ENCODE data around the gene KNDC1.

The KNDC1 gene

GRCh38 chr10:133225707-133226191 is 65.7 kb downstream of the KNDC1 start:
- ChIA-PET POLR2A (interaction anchor here (0.8 kb wide), 1 partner anchor 14 kb away, joined by 3 read pairs; no protein-coding TSS in a partner anchor), CTCF (no interaction called here)
- TF ChIP-seq ELF4 (IDR thresholded peaks at IDR 0.05) = no peak
- TF ChIP-seq SP1 (IDR thresholded peaks at IDR 0.05) = no peak
- no peak for TF ChIP-seq ARNT (IDR thresholded peaks at IDR 0.05)
- no peak for TF ChIP-seq FOXA1 (IDR thresholded peaks at IDR 0.05)
- TF ChIP-seq BHLHE40 (IDR thresholded peaks at IDR 0.05; ENCODE audit: borderline replicate concordance) = no peak
- TF ChIP-seq NFRKB (IDR thresholded peaks at IDR 0.05) = no peak
- no peak for TF ChIP-seq LEF1 (IDR thresholded peaks at IDR 0.05; ENCODE audit: borderline replicate concordance)
- TF ChIP-seq L3MBTL2 (conservative IDR thresholded peaks at IDR 0.05) = no peak
- TF ChIP-seq TARDBP (IDR thresholded peaks at IDR 0.05) = no peak
- no peak for TF ChIP-seq FOXM1 (IDR thresholded peaks at IDR 0.05; ENCODE audit: borderline replicate concordance)
- no peak for TF ChIP-seq CTBP1 (IDR thresholded peaks at IDR 0.05; ENCODE audit: borderline replicate concordance)
- no peak for TF ChIP-seq SUZ12 (IDR thresholded peaks at IDR 0.05)
- no peak for TF ChIP-seq HDGF (IDR thresholded peaks at IDR 0.05; ENCODE audit: borderline replicate concordance)
- no peak for TF ChIP-seq FOXK2 (IDR thresholded peaks at IDR 0.05)
- no peak for TF ChIP-seq PKNOX1 (IDR thresholded peaks at IDR 0.05)
- DNase-seq (ENCODE audit: extremely low spot score) = no peak

GRCh38 chr10:133226251-133226808 is 66.3 kb downstream of the KNDC1 start:
- CTCF ChIA-PET = no interaction called here
- no peak for DNase-seq (ENCODE audit: extremely low spot score)
- POLR2A ChIA-PET = interaction anchor here (0.8 kb wide), 1 partner anchor 15 kb away, joined by 3 read pairs; no protein-coding TSS in a partner anchor
- no peak for TF ChIP-seq TARDBP (IDR thresholded peaks at IDR 0.05)

- POLR2A ChIA-PET = interaction anchor here (0.8 kb wide), 1 partner anchor 12 kb away, joined by 3 read pairs; no protein-coding TSS in a partner anchor
- CTCF ChIA-PET = no interaction called here
- DNase-seq (ENCODE audit: extremely low spot score) = no peak
- TF ChIP-seq CTBP1 (IDR thresholded peaks at IDR 0.05; ENCODE audit: borderline replicate concordance) (no peak), TARDBP (IDR thresholded peaks at IDR 0.05) (no peak), HDGF (IDR thresholded peaks at IDR 0.05; ENCODE audit: borderline replicate concordance) (no peak), ARNT (IDR thresholded peaks at IDR 0.05) (no peak), ELF4 (IDR thresholded peaks at IDR 0.05) (no peak), L3MBTL2 (conservative IDR thresholded peaks at IDR 0.05) (no peak), LEF1 (IDR thresholded peaks at IDR 0.05; ENCODE audit: borderline replicate concordance) (no peak), ZNF384 (IDR thresholded peaks at IDR 0.05) (no peak), NFRKB (IDR thresholded peaks at IDR 0.05) (no peak), PKNOX1 (IDR thresholded peaks at IDR 0.05) (no peak), FOXK2 (IDR thresholded peaks at IDR 0.05) (no peak), FOXM1 (IDR thresholded peaks at IDR 0.05; ENCODE audit: borderline replicate concordance) (no peak)
These were observed 67.2 kb downstream of the KNDC1 start for GRCh38 chr10:133227256-133227655.

- no peak for TF ChIP-seq TARDBP (IDR thresholded peaks at IDR 0.05)
- TF ChIP-seq FOXM1 (IDR thresholded peaks at IDR 0.05; ENCODE audit: borderline replicate concordance) = no peak
- TF ChIP-seq LEF1 (IDR thresholded peaks at IDR 0.05; ENCODE audit: borderline replicate concordance) = no peak
- TF ChIP-seq HDGF (IDR thresholded peaks at IDR 0.05; ENCODE audit: borderline replicate concordance) = no peak
- TF ChIP-seq L3MBTL2 (conservative IDR thresholded peaks at IDR 0.05) = no peak
- TF ChIP-seq PKNOX1 (IDR thresholded peaks at IDR 0.05) = no peak
- no peak for TF ChIP-seq FOXK2 (IDR thresholded peaks at IDR 0.05)
- TF ChIP-seq BHLHE40 (IDR thresholded peaks at IDR 0.05; ENCODE audit: borderline replicate concordance) = no peak
- no peak for TF ChIP-seq ZNF384 (IDR thresholded peaks at IDR 0.05)
- no peak for TF ChIP-seq SUZ12 (IDR thresholded peaks at IDR 0.05)
- TF ChIP-seq ARNT (IDR thresholded peaks at IDR 0.05) = no peak
- TF ChIP-seq SP1 (IDR thresholded peaks at IDR 0.05) = no peak
- TF ChIP-seq CTBP1 (IDR thresholded peaks at IDR 0.05; ENCODE audit: borderline replicate concordance) = no peak
- TF ChIP-seq FOXA1 (IDR thresholded peaks at IDR 0.05) = no peak
- TF ChIP-seq ELF4 (IDR thresholded peaks at IDR 0.05) = no peak
- no peak for TF ChIP-seq NFRKB (IDR thresholded peaks at IDR 0.05)
- ChIA-PET POLR2A (no interaction called here), CTCF (interaction anchor here (0.6 kb wide), 1 partner anchor 385 kb away, joined by 6 read pairs; no protein-coding TSS in a partner anchor)
- DNase-seq (ENCODE audit: extremely low spot score) = no peak
These were observed 69.4 kb downstream of the KNDC1 start for GRCh38 chr10:133229265-133230043.

- DNase-seq (ENCODE audit: extremely low spot score) = peak; percentile 36
- CTCF ChIA-PET = no interaction called here
- TF ChIP-seq NFRKB (IDR thresholded peaks at IDR 0.05) = no peak
- no peak for TF ChIP-seq BHLHE40 (IDR thresholded peaks at IDR 0.05; ENCODE audit: borderline replicate concordance)
- TF ChIP-seq HDGF (IDR thresholded peaks at IDR 0.05; ENCODE audit: borderline replicate concordance) = no peak
- no peak for TF ChIP-seq LEF1 (IDR thresholded peaks at IDR 0.05; ENCODE audit: borderline replicate concordance)
- no peak for TF ChIP-seq CTBP1 (IDR thresholded peaks at IDR 0.05; ENCODE audit: borderline replicate concordance)
- TF ChIP-seq ELF4 (IDR thresholded peaks at IDR 0.05) = no peak
- POLR2A ChIA-PET = interaction anchor here (0.7 kb wide), 1 partner anchor 13 kb away, joined by 3 read pairs; no protein-coding TSS in a partner anchor
These were observed 70.0 kb downstream of the KNDC1 start, which contains the start of gene UTF1 for GRCh38 chr10:133230044-133230361. UTF1 (plus strand) TSS chr10:133230217; CDS start chr10:133230289, 72 bp downstream.

Data from HEK293T (cell line).